SK-N-SH (cell line): ENCODE measurements around the gene CDK13. TPM values are rescaled to one million over a fixed set of nuclear protein-coding genes. Genes with fewer than 3 reads are reported as not detected.

Source experiments
- CTCF ChIA-PET: fragments of 300-600, 350-600 bp; formaldehyde crosslinking; extraction: SDS; loops from one replicate; lab custom pipeline; 2021; lab: Yijun Ruan, JAX
- POLR2A ChIA-PET: fragments of 350-600 bp; sonication (Branson Sonifier 250); formaldehyde crosslinking; extraction: SDS; loops from one replicate; lab custom pipeline; 2020; ENCODE audit warnings: antibody characterized with exemption, inconsistent platforms; lab: Yijun Ruan, JAX
- DNase-seq: peaks from one replicate; pipeline ENCODE4 v3.0.0; 2012
- H2AFZ ChIP-seq: fragments of 200-600 bp; sonication (generic); 2 replicates; pipeline ENCODE4 v1.8.1; 2016; ENCODE audit warnings: antibody characterized with exemption, mild to moderate bottlenecking, low read depth
- H3F3A ChIP-seq: fragments of 200-600 bp; sonication (generic); replicated peaks from 2 replicates; pipeline ENCODE3; 2016; ENCODE audit warnings: antibody characterized with exemption, mild to moderate bottlenecking; ENCODE audit not compliant: insufficient read depth
- H3K27ac ChIP-seq, 2 experiments: fragments of 200-500 bp in 1 of 2; fragments of 200-600 bp in 1 of 2; sonication (Bioruptor generic) in 1 of 2; sonication (generic), shearing (Covaris generic) in 1 of 2; 2 replicates each; pipeline versions ENCODE4 v1.5.1 to v1.6.1; 2014 to 2016; ENCODE audit warnings: low read depth in 2 of 2, inconsistent platforms in 1 of 2, low read length in 1 of 2, mild to moderate bottlenecking in 1 of 2, mixed read lengths in 1 of 2
- H3K27me3 ChIP-seq: fragments of 200-600 bp; sonication (generic), shearing (Covaris generic); 2 replicates; pipeline ENCODE4 v1.6.1; 2016; ENCODE audit warnings: mixed run types; ENCODE audit not compliant: insufficient read depth
- H3K36me3 ChIP-seq, 2 experiments: fragments of 200-500 bp in 1 of 2; fragments of 200-600 bp in 1 of 2; sonication (Bioruptor generic) in 1 of 2; sonication (generic) in 1 of 2; replicated peaks in 1 of 2; 2 replicates each; pipeline versions ENCODE3 to v1.5.1; 2014 to 2016; ENCODE audit warnings: low read length in 1 of 2, mild to moderate bottlenecking in 1 of 2; ENCODE audit not compliant: insufficient read depth in 2 of 2, control insufficient read depth in 1 of 2
- H3K4me1 ChIP-seq, 2 experiments: fragments of 200-500 bp in 1 of 2; fragments of 200-600 bp in 1 of 2; sonication (Bioruptor generic) in 1 of 2; sonication (generic), shearing (Covaris generic) in 1 of 2; 2 replicates each; pipeline versions ENCODE4 v1.5.1 to v1.6.1; 2014 to 2016; ENCODE audit warnings: low read depth in 1 of 2, low read length in 1 of 2, mixed run types in 1 of 2; ENCODE audit not compliant: insufficient read depth in 2 of 2, control insufficient read depth in 1 of 2
- H3K4me2 ChIP-seq: fragments of 200-600 bp; sonication (generic), shearing (Covaris generic); 2 replicates; pipeline ENCODE4 v1.6.1; 2017; ENCODE audit warnings: mixed run types
- H3K4me3 ChIP-seq, 2 experiments: fragments of 200-500 bp in 1 of 2; fragments of 200-600 bp in 1 of 2; sonication (Bioruptor generic) in 1 of 2; sonication (generic), shearing (Covaris generic) in 1 of 2; 2 replicates each; pipeline versions ENCODE4 v1.5.1 to v1.8.1; 2014 to 2016; ENCODE audit warnings: low read depth in 2 of 2, inconsistent platforms in 1 of 2, low read length in 1 of 2, mild to moderate bottlenecking in 1 of 2, mixed read lengths in 1 of 2, moderate library complexity in 1 of 2
- H3K79me2 ChIP-seq: fragments of 200-600 bp; sonication (generic); 2 replicates; pipeline ENCODE4 v1.8.1; 2017; ENCODE audit warnings: mild to moderate bottlenecking; ENCODE audit not compliant: insufficient read depth
- H3K9ac ChIP-seq: fragments of 200-600 bp; sonication (generic); 2 replicates; pipeline ENCODE4 v1.6.1; 2017; ENCODE audit warnings: mixed run types
- H3K9me2 ChIP-seq: fragments of 200-600 bp; sonication (generic); 2 replicates; pipeline ENCODE4 v1.6.1; 2017; ENCODE audit warnings: mixed run types
- H3K9me3 ChIP-seq: fragments of 200-600 bp; sonication (generic); 2 replicates; pipeline ENCODE4 v1.6.1; 2017; ENCODE audit warnings: mixed run types, mild to moderate bottlenecking, moderate library complexity
- H4K20me1 ChIP-seq: fragments of 200-600 bp; sonication (generic); 2 replicates; pipeline ENCODE4 v1.6.1; 2017; ENCODE audit warnings: mild to moderate bottlenecking, mixed run types; ENCODE audit not compliant: insufficient read depth
- FOSL2 ChIP-seq: IDR thresholded peaks from 2 replicates; pipeline ENCODE4 v1.4.0; 2012; ENCODE audit warnings: low read depth, mild to moderate bottlenecking, moderate library complexity, borderline replicate concordance
- FOXJ3 ChIP-seq: sonication (generic); formaldehyde crosslinking; IDR thresholded peaks from 2 replicates; pipeline ENCODE4 v1.5.1; 2020; ENCODE audit warnings: mild to moderate bottlenecking, missing genetic modification reagents
- FOXM1 ChIP-seq: IDR thresholded peaks from 2 replicates; pipeline ENCODE4 v1.4.0; 2012; ENCODE audit warnings: low read depth, mild to moderate bottlenecking
- JUND ChIP-seq: IDR thresholded peaks from 2 replicates; pipeline ENCODE4 v1.4.0; 2012
- MEF2A ChIP-seq: IDR thresholded peaks from 2 replicates; pipeline ENCODE4 v1.4.0; 2012; ENCODE audit warnings: low read depth, borderline replicate concordance
- MXI1 ChIP-seq: IDR thresholded peaks from 2 replicates; pipeline ENCODE4 v1.6.1; 2012; ENCODE audit warnings: mild to moderate bottlenecking, low read depth, low read length, improper control_type of control experiment
- NRF1 ChIP-seq: IDR thresholded peaks from 2 replicates; pipeline ENCODE4 v1.6.1; 2012; ENCODE audit warnings: low read depth, mild to moderate bottlenecking, low read length
- POLR2AphosphoS5 ChIP-seq: IDR thresholded peaks from 2 replicates; pipeline ENCODE4 v1.6.1; 2012; ENCODE audit warnings: low read depth, low read length
- RFX5 ChIP-seq: IDR thresholded peaks from 2 replicates; pipeline ENCODE4 v1.6.1; 2012; ENCODE audit warnings: mild to moderate bottlenecking, improper control_type of control experiment, low read length
- RXRA ChIP-seq: IDR thresholded peaks from 2 replicates; pipeline ENCODE4 v1.4.0; 2012; ENCODE audit warnings: low read depth, mild to moderate bottlenecking, borderline replicate concordance
- SIN3A ChIP-seq: IDR thresholded peaks from 2 replicates; pipeline ENCODE4 v1.6.1; 2012; ENCODE audit warnings: low read depth, mild to moderate bottlenecking, low read length, moderate library complexity, borderline replicate concordance
- TAF1 ChIP-seq: IDR thresholded peaks from 2 replicates; pipeline ENCODE4 v1.6.1; 2012; ENCODE audit warnings: low read depth, mild to moderate bottlenecking, low read length, moderate library complexity, borderline replicate concordance
- TEAD4 ChIP-seq: IDR thresholded peaks from 2 replicates; pipeline ENCODE4 v1.4.0; 2012; ENCODE audit warnings: mild to moderate bottlenecking, borderline replicate concordance; ENCODE audit not compliant: insufficient read depth
- ZBTB33 ChIP-seq: IDR thresholded peaks from 2 replicates; pipeline ENCODE4 v1.4.0; 2012; ENCODE audit warnings: low read depth, borderline replicate concordance
- WGBS: methylation state at CpG from one replicate; pipeline ENCODE4 v1.1.6; 2017; ENCODE audit warnings: low lambda C conversion rate; 5-methylcytosine and 5-hydroxymethylcytosine counted together
- polyA plus RNA-seq, 3 experiments: library from polyadenylated mRNA; depleted of rRNA; stranded (reverse); fragments of >200 nt; gene quantifications; 2 replicates each; pipeline ENCODE4 v1.2.3, GENCODE V29; 2012
- TF ChIP-seq, protein P1 (sequence below): IDR thresholded peaks from 2 replicates; pipeline ENCODE4 v1.4.0; 2012; ENCODE audit warnings: low read depth

CDK13 gene
- polyA plus RNA-seq, 1 of the 3 experiments (the other 2 are of a cell fraction) = 23.1 TPM

GRCh38 chr7:40072268-40072667 is 122.2 kb downstream of the CDK13 start:
- Histone ChIP-seq H4K20me1 (no peaks in the 10 kb centered on the region), H3K9me3 (no peaks in the 10 kb centered on the region), H3K4me3 (no peak overlapping the region), H2AFZ (no peak overlapping the region), H3K4me2 (no peak overlapping the region), H3K9me2 (no peaks in the 10 kb centered on the region), H3F3A (peaks cover 26% of the 10 kb centered on the region), H3K4me1 (no peaks in the 10 kb centered on the region), H3K9ac (no peak overlapping the region), H3K79me2 (no peaks in the 10 kb centered on the region), H3K27ac (no peak overlapping the region), H3K27me3 (no peaks in the 10 kb centered on the region), H3K36me3 (peaks cover 3 to 17% of the 10 kb centered on the region in 2 experiments)
- DNase-seq = no peak
- no peak for TF ChIP-seq TEAD4
- TF ChIP-seq MEF2A = no peak
- TF ChIP-seq SIN3A = no peak
- TF ChIP-seq NRF1 = no peak
- ChIA-PET POLR2A (no interaction called here), CTCF (interaction anchor here (0.9 to 2.9 kb wide), 3 partner anchors 20 to 176 kb away, joined by 3 to 11 read pairs (median 3); partner anchors contain the start of genes MPLKIP and SUGCT)
- 96% methylated on average over 5 of the region's 5 CpGs for WGBS

GRCh38 chr7:40073239-40073638 is 123.2 kb downstream of the CDK13 start:
- ChIA-PET POLR2A (no interaction called here), CTCF (interaction anchor here (0.6 kb wide), 1 partner anchor 19 kb away, joined by 4 read pairs; no protein-coding TSS in a partner anchor)
- Histone ChIP-seq H3F3A (peaks cover 24% of the 10 kb centered on the region), H4K20me1 (no peaks in the 10 kb centered on the region), H3K4me3 (no peak overlapping the region), H3K27me3 (no peaks in the 10 kb centered on the region), H3K9me3 (no peaks in the 10 kb centered on the region), H3K79me2 (no peaks in the 10 kb centered on the region), H3K9me2 (no peaks in the 10 kb centered on the region), H3K36me3 (peaks cover 7 to 21% of the 10 kb centered on the region in 2 experiments), H3K9ac (no peak overlapping the region), H2AFZ (no peak overlapping the region), H3K4me1 (no peaks in the 10 kb centered on the region), H3K27ac (no peak overlapping the region), H3K4me2 (no peak overlapping the region)
- DNase-seq = no peak
- no peak for TF ChIP-seq JUND
- TF ChIP-seq RFX5 = no peak
- no peak for TF ChIP-seq FOXM1
- no peak for TF ChIP-seq MXI1
- TF ChIP-seq ZBTB33 = no peak
- TF ChIP-seq FOSL2 = no peak
- TF ChIP-seq TAF1 = no peak
- TF ChIP-seq POLR2AphosphoS5 = no peak
- no peak for TF ChIP-seq FOXJ3 (CRISPR knock-in tag)
- no peak for TF ChIP-seq RXRA
- TF ChIP-seq, protein P1, sequence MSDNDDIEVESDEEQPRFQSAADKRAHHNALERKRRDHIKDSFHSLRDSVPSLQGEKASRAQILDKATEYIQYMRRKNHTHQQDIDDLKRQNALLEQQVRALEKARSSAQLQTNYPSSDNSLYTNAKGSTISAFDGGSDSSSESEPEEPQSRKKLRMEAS = no peak
- WGBS = 98% methylated on average over 2 of the region's 2 CpGs
